BE2C (cell line): ENCODE measurements around the gene TBKBP1.
A peak's percentile ranks its signal among the peaks of the same experiment; 100 is the strongest.

Experiments used
- DNase-seq: peaks from one replicate; pipeline ENCODE4 v3.0.0-alpha.2; 2020
- H3K27me3 ChIP-seq: fragments of 250-450 bp; sonication (Bioruptor Pico); 2 replicates; pipeline ENCODE4 v1.5.1; 2020; ENCODE audit warnings: mild to moderate bottlenecking
- H3K36me3 ChIP-seq: fragments of 250-450 bp; sonication (Bioruptor Pico); 2 replicates; pipeline ENCODE4 v1.5.1; 2020; ENCODE audit warnings: mild to moderate bottlenecking
- H3K4me1 ChIP-seq: fragments of 250-450 bp; sonication (Bioruptor Pico); 2 replicates; pipeline ENCODE4 v1.5.1; 2020
- H3K4me3 ChIP-seq: 2 replicates; pipeline ENCODE4 v1.5.1; 2011; ENCODE audit warnings: low read depth, low read length
- H3K9me3 ChIP-seq: fragments of 250-450 bp; sonication (Bioruptor Pico); 2 replicates; pipeline ENCODE4 v1.5.1; 2020
- CTCF ChIP-seq: IDR thresholded peaks from 2 replicates; pipeline ENCODE4 v1.5.1; 2012; ENCODE audit warnings: mild to moderate bottlenecking, low read depth, low read length

Gene TBKBP1

DNA sequence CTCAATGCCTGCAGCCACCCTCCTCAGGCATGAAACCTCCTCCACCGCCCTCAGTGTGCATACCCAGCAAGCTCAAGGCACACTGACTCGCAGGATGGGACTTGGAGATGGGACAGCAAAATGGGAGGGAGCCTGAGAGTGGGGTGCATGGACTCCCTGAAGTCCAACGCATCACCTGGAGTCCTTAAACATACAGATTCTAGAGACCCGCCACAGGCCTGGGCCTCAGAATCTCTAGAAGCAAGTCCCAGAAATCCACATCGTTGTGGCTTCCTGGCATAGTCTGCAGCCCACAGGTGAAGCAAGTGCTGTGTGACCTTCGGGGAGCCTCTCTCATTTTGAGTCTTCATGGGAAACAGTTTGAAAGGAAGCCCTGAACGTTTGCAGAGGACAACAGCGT lies 35.5 kb downstream of the TBKBP1 start:
- peaks cover 2% of the 10 kb centered on the region; the same call in 1 of the 2 replicates for H3K4me1 ChIP-seq
- H3K36me3 ChIP-seq: no peaks in the 10 kb centered on the region
- peak; percentile 1 for DNase-seq
- peaks cover 20% of the 10 kb centered on the region for H3K27me3 ChIP-seq
- no peak overlapping the region for H3K4me3 ChIP-seq
- no peak for TF ChIP-seq CTCF
- H3K9me3 ChIP-seq: no peaks in the 10 kb centered on the region

GRCh38 chr17:47730681-47731080 lies 36.7 kb downstream of the TBKBP1 start:
- Histone ChIP-seq H3K4me1 (peaks cover 2% of the 10 kb centered on the region; the same call in 1 of the 2 replicates), H3K9me3 (no peaks in the 10 kb centered on the region), H3K4me3 (no peak overlapping the region), H3K36me3 (no peaks in the 10 kb centered on the region), H3K27me3 (peaks cover 27% of the 10 kb centered on the region)
- TF ChIP-seq CTCF: no peak
- DNase-seq: no peak

- Histone ChIP-seq H3K4me1 (peaks cover 2% of the 10 kb centered on the region; the same call in 1 of the 2 replicates), H3K9me3 (no peaks in the 10 kb centered on the region), H3K36me3 (no peaks in the 10 kb centered on the region), H3K4me3 (no peak overlapping the region), H3K27me3 (peaks cover 27% of the 10 kb centered on the region)
- DNase-seq: no peak
- TF ChIP-seq CTCF: no peak
Measured at GRCh38 chr17:47731396-47731795, 37.4 kb downstream of the TBKBP1 start.

DNA sequence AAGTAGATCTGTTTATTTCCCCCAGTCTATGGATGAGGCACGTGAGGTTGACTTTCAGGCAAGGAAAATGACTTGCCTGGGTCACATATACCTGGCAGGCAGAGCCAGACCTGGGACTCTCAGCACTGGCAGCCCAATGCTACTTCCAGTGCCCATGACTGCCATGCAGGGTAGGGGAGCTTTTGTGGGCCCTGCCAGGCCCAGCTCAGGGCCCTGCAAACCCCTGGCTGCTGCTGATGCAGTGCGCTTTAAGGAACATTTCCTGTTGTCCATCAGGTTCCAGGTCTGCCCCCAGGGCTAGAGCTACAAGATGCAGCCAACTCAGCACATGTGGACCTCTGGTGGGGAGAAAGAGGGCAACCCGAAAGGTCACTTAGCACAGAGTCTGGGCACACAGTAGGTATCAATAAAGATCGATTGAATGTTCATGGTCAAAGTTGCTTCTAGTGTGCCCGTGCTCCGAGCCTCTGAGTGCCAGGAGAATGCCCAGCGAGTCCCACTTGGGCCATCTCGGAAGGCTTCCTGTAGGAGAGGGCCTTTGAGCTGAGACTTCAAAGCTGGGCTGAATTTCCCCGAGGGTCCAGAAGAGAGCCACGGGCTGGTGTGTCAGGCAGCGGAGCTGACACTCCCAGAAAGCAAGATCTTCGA lies 38.6 kb downstream of the TBKBP1 start:
- TF ChIP-seq CTCF: no peak
- peaks cover 27% of the 10 kb centered on the region for H3K27me3 ChIP-seq
- H3K4me3 ChIP-seq: no peak overlapping the region
- H3K36me3 ChIP-seq: no peaks in the 10 kb centered on the region
- H3K4me1 ChIP-seq: no peaks in the 10 kb centered on the region
- DNase-seq: no peak
- H3K9me3 ChIP-seq: no peaks in the 10 kb centered on the region

DNA sequence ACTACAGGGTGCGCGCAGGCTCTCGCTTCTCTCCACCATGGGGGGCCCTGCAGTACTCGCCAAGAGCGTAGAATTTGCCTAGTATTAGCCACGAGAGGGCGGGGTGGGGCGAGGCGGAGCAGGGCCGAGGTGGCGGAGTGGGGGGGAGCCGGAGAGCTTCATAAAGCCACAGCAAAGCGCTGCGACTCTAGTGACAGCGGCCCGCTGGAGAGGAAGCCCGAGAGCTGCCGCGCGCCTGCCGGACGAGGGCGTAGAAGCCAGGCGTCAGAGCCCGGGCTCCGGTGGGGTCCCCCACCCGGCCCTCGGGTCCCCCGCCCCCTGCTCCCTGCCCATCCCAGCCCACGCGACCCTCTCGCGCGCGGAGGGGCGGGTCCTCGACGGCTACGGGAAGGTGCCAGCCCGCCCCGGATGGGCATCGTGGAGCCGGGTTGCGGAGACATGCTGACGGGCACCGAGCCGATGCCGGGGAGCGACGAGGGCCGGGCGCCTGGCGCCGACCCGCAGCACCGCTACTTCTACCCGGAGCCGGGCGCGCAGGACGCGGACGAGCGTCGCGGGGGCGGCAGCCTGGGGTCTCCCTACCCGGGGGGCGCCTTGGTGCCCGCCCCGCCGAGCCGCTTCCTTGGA lies 39.2 kb downstream of the TBKBP1 start, which contains the start of gene TBX21:
Gene TBX21, plus strand, starts transcription at position 190 of the 627 bp plus-strand sequence. Its CDS starts 219 bp downstream, at position 409.
- H3K27me3 ChIP-seq: peaks cover 27% of the 10 kb centered on the region
- DNase-seq: peak; percentile 90
- H3K36me3 ChIP-seq: no peaks in the 10 kb centered on the region
- peak within 1 kb of the TSS; percentile 38 for H3K4me3 ChIP-seq
- peak; percentile 38 for TF ChIP-seq CTCF
- no peaks in the 10 kb centered on the region for H3K9me3 ChIP-seq
- no peaks in the 10 kb centered on the region for H3K4me1 ChIP-seq
